Measurements from ENCODE around the gene POLDIP3. TPM values are rescaled to one million over a fixed set of nuclear protein-coding genes. Genes with fewer than 3 reads are reported as not detected.

The POLDIP3 gene
- total and polyA plus RNA-seq, 2 donors (not counting 3 experiments of a cell fraction or from before 2014, with no cell fraction given): 29.3 to 60.4 TPM

DNA sequence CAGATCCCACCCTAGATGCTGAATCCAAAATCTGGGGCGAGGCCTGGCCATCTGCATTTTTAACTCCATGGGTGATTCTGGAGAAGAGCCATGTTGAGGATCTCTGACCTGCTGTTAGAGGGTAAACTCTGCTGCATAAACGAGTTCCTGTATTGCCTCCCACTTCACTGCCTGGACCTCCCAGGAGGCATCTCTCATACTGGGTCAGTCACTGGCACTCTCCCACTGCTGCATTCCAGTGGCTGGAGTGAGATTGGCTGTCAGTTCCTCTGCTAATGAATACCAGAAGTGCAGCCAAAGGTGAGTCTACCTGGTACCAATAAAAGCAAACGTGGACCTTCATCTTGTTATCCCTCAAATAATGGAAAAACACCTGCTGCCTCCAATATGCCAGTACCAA lies 10.3 kb downstream of the POLDIP3 start:
- intact Hi-C loops (cut with micrococcal nuclease) (no loop called here), dilution Hi-C loops (cut with MboI; ENCODE audit: extremely low pct_ligation_motif_present, low sequenced_read_pairs) (no loop called here)
- Histone ChIP-seq H3K36me3 (ENCODE audit: control insufficient read depth in 2 of 2, extremely low read depth in 1 of 2, insufficient read depth in 2 of 2, low read length in 2 of 2) (peaks cover 11 to 20% of the 10 kb centered on the region in 2 experiments), H3K4me2 (ENCODE audit: insufficient read depth, low read length) (no peak overlapping the region), H3K27ac (ENCODE audit: insufficient read depth, low read depth, low read length) (no peak overlapping the region), H2AFZ (ENCODE audit: low read depth, low read length) (no peak overlapping the region), H3K9me3 (replicated peaks; ENCODE audit: control insufficient read depth, insufficient read depth, low read length) (no peaks in the 10 kb centered on the region), H4K20me1 (replicated peaks; ENCODE audit: control insufficient read depth, extremely low read depth, insufficient read depth, low read length) (no peaks in the 10 kb centered on the region), H3K9ac (replicated peaks; ENCODE audit: extremely low read depth, insufficient read depth, low read length) (no peak overlapping the region), H3K27me3 (ENCODE audit: control insufficient read depth in 2 of 2, insufficient read depth in 2 of 2, low read length in 2 of 2) (no peaks in the 10 kb centered on the region), H3K4me1 (ENCODE audit: control insufficient read depth, extremely low read depth, insufficient read depth, low read length) (peaks cover 11% of the 10 kb centered on the region), H3K79me2 (ENCODE audit: control insufficient read depth, insufficient read depth, low read length) (peaks cover 65% of the 10 kb centered on the region), H3K4me3 (replicated peaks in 1 of 3; ENCODE audit: insufficient read depth in 1 of 3, low read depth in 1 of 3, low read length in 3 of 3) (no peak overlapping the region), H3K9me1 (replicated peaks; ENCODE audit: control insufficient read depth, extremely low read depth, insufficient read depth, low read length) (no peaks in the 10 kb centered on the region)
- FAIRE-seq (no peak), DNase-seq (ENCODE audit: low read depth, low spot score) (no peak)
- TF ChIP-seq MYC (IDR thresholded peaks at IDR 0.05; ENCODE audit: low read depth, low read length): no peak
- TF ChIP-seq POLR2A (IDR thresholded peaks at IDR 0.05; ENCODE audit: low read depth, low read length): no peak
- no peak for TF ChIP-seq GATA2 (IDR thresholded peaks at IDR 0.05; ENCODE audit: insufficient read depth, insufficient read length, low read depth, low read length)
- TF ChIP-seq EZH2 (IDR thresholded peaks at IDR 0.05; ENCODE audit: borderline replicate concordance, low read depth, low read length, severe bottlenecking): no peak
- no peak for TF ChIP-seq POLR2AphosphoS5 (IDR thresholded peaks at IDR 0.05; ENCODE audit: insufficient read depth, low read depth, low read length)
- ChIA-PET CTCF (no interaction called here), POLR2A (no interaction called here)
- no TSS peak for BruUV-seq (replicated peaks)

DNA sequence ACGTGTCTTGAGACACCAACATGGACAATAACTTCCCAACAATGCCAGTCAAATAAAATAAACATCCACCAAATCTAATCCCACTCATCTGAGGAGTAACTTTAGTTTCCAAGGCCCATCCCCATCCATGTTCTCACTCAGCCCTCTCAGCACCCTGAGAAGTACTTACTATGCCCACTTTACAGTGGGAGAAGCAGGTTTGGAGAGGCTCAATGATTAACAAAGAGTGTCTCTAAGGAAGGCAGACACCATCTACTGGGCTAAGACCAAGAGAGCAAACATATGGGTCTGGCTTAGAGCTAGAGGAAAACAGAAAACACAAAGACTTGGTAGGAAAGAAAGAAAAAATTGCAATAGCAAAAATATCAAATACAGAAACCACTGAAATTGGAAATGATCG lies 11.3 kb downstream of the POLDIP3 start:
- intact Hi-C loops (cut with micrococcal nuclease) (no loop called here), dilution Hi-C loops (cut with MboI; ENCODE audit: extremely low pct_ligation_motif_present, low sequenced_read_pairs) (no loop called here)
- no peak for TF ChIP-seq JUN (IDR thresholded peaks at IDR 0.05; ENCODE audit: borderline replicate concordance, insufficient read depth, insufficient read length, low read depth)
- TF ChIP-seq, protein P1, sequence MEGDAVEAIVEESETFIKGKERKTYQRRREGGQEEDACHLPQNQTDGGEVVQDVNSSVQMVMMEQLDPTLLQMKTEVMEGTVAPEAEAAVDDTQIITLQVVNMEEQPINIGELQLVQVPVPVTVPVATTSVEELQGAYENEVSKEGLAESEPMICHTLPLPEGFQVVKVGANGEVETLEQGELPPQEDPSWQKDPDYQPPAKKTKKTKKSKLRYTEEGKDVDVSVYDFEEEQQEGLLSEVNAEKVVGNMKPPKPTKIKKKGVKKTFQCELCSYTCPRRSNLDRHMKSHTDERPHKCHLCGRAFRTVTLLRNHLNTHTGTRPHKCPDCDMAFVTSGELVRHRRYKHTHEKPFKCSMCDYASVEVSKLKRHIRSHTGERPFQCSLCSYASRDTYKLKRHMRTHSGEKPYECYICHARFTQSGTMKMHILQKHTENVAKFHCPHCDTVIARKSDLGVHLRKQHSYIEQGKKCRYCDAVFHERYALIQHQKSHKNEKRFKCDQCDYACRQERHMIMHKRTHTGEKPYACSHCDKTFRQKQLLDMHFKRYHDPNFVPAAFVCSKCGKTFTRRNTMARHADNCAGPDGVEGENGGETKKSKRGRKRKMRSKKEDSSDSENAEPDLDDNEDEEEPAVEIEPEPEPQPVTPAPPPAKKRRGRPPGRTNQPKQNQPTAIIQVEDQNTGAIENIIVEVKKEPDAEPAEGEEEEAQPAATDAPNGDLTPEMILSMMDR (IDR thresholded peaks at IDR 0.05; ENCODE audit: extremely low read depth in 1 of 2, insufficient read depth in 1 of 2, low read depth in 1 of 2, low read length in 2 of 2): no peak
- TF ChIP-seq GATA2 (IDR thresholded peaks at IDR 0.05; ENCODE audit: insufficient read depth, insufficient read length, low read depth, low read length): no peak
- TF ChIP-seq, protein P2, sequence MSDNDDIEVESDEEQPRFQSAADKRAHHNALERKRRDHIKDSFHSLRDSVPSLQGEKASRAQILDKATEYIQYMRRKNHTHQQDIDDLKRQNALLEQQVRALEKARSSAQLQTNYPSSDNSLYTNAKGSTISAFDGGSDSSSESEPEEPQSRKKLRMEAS (IDR thresholded peaks at IDR 0.05; ENCODE audit: insufficient read depth, insufficient read length): no peak
- no peak for TF ChIP-seq EZH2 (IDR thresholded peaks at IDR 0.05; ENCODE audit: borderline replicate concordance, low read depth, low read length, severe bottlenecking)
- no peak for TF ChIP-seq FOS (IDR thresholded peaks at IDR 0.05; ENCODE audit: borderline replicate concordance, insufficient read depth, low read length)
- no peak for TF ChIP-seq POLR2A (IDR thresholded peaks at IDR 0.05; ENCODE audit: low read depth, low read length)
- Histone ChIP-seq H2AFZ (ENCODE audit: low read depth, low read length) (no peak overlapping the region), H4K20me1 (replicated peaks; ENCODE audit: control insufficient read depth, extremely low read depth, insufficient read depth, low read length) (no peaks in the 10 kb centered on the region), H3K4me3 (replicated peaks in 1 of 3; ENCODE audit: insufficient read depth in 1 of 3, low read depth in 1 of 3, low read length in 3 of 3) (no peak overlapping the region), H3K9me1 (replicated peaks; ENCODE audit: control insufficient read depth, extremely low read depth, insufficient read depth, low read length) (no peaks in the 10 kb centered on the region), H3K9ac (replicated peaks; ENCODE audit: extremely low read depth, insufficient read depth, low read length) (no peak overlapping the region), H3K4me1 (ENCODE audit: control insufficient read depth, extremely low read depth, insufficient read depth, low read length) (peaks cover 1% of the 10 kb centered on the region), H3K79me2 (ENCODE audit: control insufficient read depth, insufficient read depth, low read length) (peaks cover 60% of the 10 kb centered on the region), H3K9me3 (replicated peaks; ENCODE audit: control insufficient read depth, insufficient read depth, low read length) (no peaks in the 10 kb centered on the region), H3K27me3 (ENCODE audit: control insufficient read depth in 2 of 2, insufficient read depth in 2 of 2, low read length in 2 of 2) (no peaks in the 10 kb centered on the region), H3K4me2 (ENCODE audit: insufficient read depth, low read length) (no peak overlapping the region), H3K36me3 (ENCODE audit: control insufficient read depth in 2 of 2, extremely low read depth in 1 of 2, insufficient read depth in 2 of 2, low read length in 2 of 2) (peaks cover 18 to 24% of the 10 kb centered on the region in 2 experiments), H3K27ac (ENCODE audit: insufficient read depth, low read depth, low read length) (no peak overlapping the region)
- BruUV-seq (replicated peaks): no TSS peak
- ChIA-PET POLR2A (no interaction called here), CTCF (no interaction called here)
- DNase-seq (ENCODE audit: low read depth, low spot score) (no peak), FAIRE-seq (no peak)
